Measurements from ENCODE around the gene ZFP64. TPM values are rescaled to one million over a fixed set of nuclear protein-coding genes. Genes with fewer than 3 reads are reported as not detected.
"Not testable (repeated sequence)": the region's sequence is repeated elsewhere in the genome, so short reads cannot be mapped to it uniquely, and the experiment has no call there.

ZFP64 gene
- total RNA-seq, 2 donors from 2014 or later: 11.3 to 12.8 TPM

DNA sequence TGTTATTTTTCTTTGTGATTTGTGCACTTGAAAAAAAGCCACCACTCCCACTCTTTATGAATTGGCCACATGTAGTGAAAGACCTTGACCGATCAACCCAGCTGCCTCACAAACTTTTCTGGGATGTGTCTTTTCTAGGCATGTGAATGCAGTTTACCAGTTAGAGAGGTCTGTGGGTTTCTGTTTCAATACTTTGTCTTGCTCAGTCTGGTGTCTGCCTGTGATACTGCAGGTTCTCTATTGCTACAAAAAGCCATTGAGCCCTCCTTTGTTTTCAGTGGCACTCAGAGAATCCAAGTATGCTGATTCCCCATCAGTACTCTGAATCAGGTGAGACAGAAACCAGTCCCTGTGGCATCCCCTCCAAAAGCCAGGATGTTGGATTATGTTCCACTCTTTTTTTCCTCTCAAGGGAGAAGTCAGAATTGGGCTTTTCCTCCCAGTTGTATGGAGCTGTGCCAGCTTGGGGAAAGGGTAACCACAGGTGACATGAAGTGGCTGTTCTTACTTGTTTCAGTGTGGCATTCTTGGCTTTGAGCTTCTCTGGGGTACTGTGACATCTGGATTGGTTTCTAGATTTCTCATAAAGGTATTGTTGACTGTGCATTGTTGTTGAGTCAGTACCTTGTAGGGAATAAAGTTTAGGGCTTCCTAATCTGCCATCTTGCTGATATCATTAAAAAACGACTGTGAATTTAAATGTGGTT lies 26.3 kb upstream of the ZFP64 start:
- H3K4me1 Mint-ChIP-seq: no peaks in the 10 kb centered on the region
- H3K27me3 Mint-ChIP-seq: peaks cover 7% of the 10 kb centered on the region
- peaks cover 10% of the 10 kb centered on the region for H3K9me3 Mint-ChIP-seq
- H3K4me3 Mint-ChIP-seq: no peak overlapping the region
- H3K36me3 Mint-ChIP-seq (ENCODE audit: low read depth): no peaks in the 10 kb centered on the region
- H3K27ac Mint-ChIP-seq: no peak overlapping the region
- ATAC-seq (replicated peaks): no peak

DNA sequence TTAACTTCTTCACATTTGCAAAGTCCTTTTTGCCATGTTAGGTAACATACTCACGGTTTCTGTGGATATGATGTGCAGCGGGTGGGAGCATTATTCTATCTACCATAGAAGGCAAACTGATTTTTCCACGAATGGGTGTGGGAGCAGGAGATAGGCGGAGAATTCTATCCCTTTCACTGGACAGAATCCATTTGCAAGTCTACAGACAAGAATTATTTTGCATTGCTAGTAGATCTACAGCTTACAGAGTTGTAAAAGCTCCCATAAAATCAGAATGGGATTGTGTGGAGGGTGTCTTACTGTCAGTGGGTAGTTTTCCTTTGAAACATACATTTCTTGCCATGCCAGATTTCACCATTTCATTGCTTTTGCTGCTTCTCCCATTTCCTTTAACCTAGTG lies 22.4 kb upstream of the ZFP64 start:
- Mint-ChIP-seq H3K27ac (no peak overlapping the region), H3K4me3 (no peak overlapping the region), H3K9me3 (peaks cover 6% of the 10 kb centered on the region), H3K36me3 (ENCODE audit: low read depth) (no peaks in the 10 kb centered on the region), H3K4me1 (no peaks in the 10 kb centered on the region), H3K27me3 (peaks cover 11% of the 10 kb centered on the region)
- ATAC-seq (replicated peaks): no peak

DNA sequence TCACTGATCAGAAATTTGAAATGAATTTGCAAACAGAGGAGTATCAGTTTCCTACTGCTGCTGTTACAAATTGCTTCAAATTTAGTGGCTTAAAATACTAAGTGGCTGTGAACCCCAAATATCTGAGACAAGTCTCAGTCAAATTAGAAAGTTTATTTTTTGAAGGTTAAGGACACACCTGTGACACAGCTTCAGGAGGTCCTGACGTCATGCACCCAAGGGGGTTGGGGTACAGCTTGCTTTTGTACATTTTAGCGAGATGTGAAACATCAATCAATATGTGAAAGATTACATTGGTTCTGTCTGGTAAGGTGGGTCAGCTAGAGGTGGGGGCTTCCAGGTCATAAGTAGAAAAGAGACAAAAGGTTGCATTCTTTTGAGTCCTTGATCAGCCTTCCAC lies 21.4 kb upstream of the ZFP64 start:
- ATAC-seq (replicated peaks): no peak
- Mint-ChIP-seq H3K4me1 (no peaks in the 10 kb centered on the region), H3K27me3 (peaks cover 16% of the 10 kb centered on the region), H3K4me3 (no peak overlapping the region), H3K9me3 (peaks cover 6% of the 10 kb centered on the region), H3K27ac (no peak overlapping the region), H3K36me3 (ENCODE audit: low read depth) (no peaks in the 10 kb centered on the region)

DNA sequence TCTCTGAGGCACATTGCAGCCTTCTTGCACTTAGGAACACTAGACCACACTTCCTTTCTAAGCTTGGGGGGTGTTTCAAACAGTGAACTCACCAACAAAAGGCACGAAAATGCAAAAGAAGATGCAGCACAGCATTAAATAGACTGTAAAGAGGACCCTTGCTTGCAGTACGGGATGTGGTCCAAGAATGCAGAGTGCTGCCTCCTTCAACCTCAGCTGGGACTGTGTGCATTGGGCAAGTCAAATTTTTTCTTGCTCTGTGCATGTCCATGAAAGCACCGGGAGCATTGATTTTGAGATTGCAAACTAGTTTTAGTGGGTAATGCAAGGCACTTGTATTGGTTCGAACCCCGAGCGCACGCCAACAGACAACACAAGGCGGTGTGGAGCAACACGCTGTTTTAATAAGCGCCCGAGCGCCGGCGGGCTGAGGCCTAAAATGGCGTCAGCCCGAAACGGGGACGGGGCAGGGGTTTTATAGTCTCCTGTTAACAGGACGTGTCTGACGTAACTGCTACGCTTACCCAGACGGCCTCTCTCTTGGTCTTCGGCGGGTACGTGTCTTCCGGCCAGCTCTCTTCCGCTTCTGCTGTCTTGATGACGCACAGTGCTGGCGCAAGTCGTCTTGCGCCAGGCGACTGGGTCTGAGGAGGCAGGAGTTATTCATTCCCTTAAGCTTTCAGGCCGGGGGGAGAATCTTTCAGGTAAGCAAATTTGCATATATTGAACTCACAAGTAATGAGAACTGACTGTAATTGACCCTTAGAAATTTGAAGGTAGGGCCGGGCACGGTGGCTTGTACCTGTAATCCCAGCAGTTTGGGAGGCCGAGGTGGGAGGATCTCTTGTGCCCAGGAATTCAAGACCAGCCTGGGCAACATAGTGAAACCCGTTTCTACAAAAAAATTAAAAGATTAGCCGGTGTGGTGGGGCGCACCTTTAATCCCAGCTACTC lies 18.7 kb upstream of the ZFP64 start:
- no peaks in the 10 kb centered on the region for H3K4me1 Mint-ChIP-seq
- H3K27me3 Mint-ChIP-seq: peaks cover 16% of the 10 kb centered on the region
- H3K27ac Mint-ChIP-seq: no peak overlapping the region
- no peak overlapping the region for H3K4me3 Mint-ChIP-seq
- ATAC-seq (replicated peaks): no peak
- H3K36me3 Mint-ChIP-seq (ENCODE audit: low read depth): no peaks in the 10 kb centered on the region
- H3K9me3 Mint-ChIP-seq: no peaks in the 10 kb centered on the region

DNA sequence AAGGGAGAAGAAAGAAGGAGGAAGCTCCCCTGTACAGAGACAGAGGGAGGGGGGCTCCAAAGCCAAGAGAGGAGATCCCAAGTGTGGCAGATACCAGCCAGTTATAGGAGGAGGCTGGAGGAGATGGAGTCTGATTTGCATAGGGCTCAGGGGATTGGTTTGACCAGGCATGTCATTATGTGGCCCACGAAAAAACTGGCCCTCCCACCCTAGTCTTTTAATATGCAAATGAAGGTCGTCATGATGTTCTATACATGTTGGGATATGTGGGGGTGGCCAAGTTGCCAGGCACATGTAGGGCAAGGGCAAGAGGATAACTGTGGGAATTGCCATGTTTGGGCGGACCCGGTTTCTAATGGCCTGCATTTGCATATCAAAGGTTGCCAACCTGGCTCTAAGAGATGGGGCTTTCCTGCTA lies 17.6 kb upstream of the ZFP64 start:
- H3K27me3 Mint-ChIP-seq: peaks cover 12% of the 10 kb centered on the region
- H3K9me3 Mint-ChIP-seq: no peaks in the 10 kb centered on the region
- H3K4me1 Mint-ChIP-seq: no peaks in the 10 kb centered on the region
- no peak overlapping the region for H3K27ac Mint-ChIP-seq
- ATAC-seq (replicated peaks): no peak
- H3K36me3 Mint-ChIP-seq (ENCODE audit: low read depth): no peaks in the 10 kb centered on the region
- H3K4me3 Mint-ChIP-seq: no peak overlapping the region

DNA sequence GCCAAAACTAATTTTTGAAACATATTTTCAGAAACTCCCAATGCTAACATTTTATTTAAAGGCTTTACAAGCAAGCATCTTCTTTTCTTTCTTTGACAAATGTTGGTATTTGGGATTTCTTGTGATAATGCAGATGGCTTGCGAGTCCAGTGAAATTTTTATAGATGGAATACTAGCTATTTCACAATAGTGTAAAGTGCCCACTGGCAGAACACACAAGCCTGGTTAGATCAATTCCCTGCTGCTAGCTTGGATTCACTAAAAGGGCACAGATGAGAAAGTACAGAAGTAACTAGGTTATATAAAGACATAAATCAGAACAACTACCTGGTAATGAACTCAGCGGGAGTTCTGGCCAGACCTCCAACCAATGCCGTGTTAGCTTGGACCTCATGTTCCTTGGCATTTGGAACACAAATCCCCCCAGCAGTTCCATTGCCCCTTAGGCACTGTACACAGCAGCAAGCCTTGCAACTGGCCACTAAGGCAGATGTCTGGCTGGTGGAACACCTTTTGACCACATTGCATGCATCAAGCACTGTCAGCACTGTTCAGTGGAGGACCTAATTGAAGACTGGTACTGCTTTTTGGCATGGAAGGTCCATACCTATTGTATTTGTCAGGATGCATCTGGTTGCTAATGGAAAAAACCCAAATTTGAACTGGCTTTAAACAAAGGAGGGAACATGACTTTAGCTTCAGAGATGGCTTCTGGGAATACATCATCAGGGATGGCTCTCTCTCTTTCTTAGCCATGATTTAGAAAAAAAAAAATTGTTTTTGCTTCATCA lies 15.6 kb upstream of the ZFP64 start:
- no peaks in the 10 kb centered on the region for H3K9me3 Mint-ChIP-seq
- H3K27ac Mint-ChIP-seq: no peak overlapping the region
- H3K4me3 Mint-ChIP-seq: no peak overlapping the region
- H3K4me1 Mint-ChIP-seq: no peaks in the 10 kb centered on the region
- peaks cover 9% of the 10 kb centered on the region for H3K27me3 Mint-ChIP-seq
- no peaks in the 10 kb centered on the region for H3K36me3 Mint-ChIP-seq (ENCODE audit: low read depth)
- no peak for ATAC-seq (replicated peaks)

DNA sequence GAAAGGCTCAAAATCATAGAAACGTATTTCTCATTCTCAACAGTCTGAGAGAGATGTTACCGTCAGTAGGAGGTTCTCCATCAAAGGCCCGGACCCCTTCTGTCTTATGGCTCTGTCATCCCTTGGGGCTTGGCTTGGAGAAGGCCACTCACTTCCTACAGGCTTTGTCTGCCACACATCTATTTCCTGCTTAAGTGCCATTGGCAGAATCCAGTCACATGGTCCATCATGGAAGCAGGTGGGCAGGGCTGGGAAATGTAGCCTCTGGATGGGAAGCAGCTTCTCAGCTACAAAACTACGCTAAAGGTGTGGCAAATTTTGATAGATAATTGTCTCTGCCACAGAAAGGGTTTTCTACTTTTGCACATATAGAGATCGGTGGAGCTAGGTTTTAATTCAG lies 12.6 kb upstream of the ZFP64 start:
- no peak for ATAC-seq (replicated peaks)
- H3K9me3 Mint-ChIP-seq: no peaks in the 10 kb centered on the region
- H3K27me3 Mint-ChIP-seq: peaks cover 6% of the 10 kb centered on the region
- H3K27ac Mint-ChIP-seq: no peak overlapping the region
- H3K4me3 Mint-ChIP-seq: no peak overlapping the region
- no peaks in the 10 kb centered on the region for H3K36me3 Mint-ChIP-seq (ENCODE audit: low read depth)
- no peaks in the 10 kb centered on the region for H3K4me1 Mint-ChIP-seq

DNA sequence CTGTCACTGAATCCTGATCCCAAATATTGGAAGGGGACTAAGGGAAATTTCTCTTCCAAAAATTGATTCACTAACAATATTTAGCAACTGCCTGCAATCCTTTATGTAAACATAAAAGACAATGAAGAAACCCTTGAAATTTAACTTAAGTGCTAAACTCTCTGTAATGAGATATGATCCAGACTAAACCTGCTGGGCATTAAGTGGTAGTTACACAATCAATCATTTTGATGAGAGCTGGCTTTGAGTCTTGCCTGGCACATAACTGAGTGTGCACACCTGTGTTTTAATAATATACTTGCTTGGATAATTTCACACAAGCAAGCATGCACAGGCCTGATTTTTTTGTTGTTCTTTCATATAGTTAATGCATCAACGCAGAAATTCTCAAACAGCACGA lies 9.8 kb upstream of the ZFP64 start:
- no peak for ATAC-seq (replicated peaks)
- Mint-ChIP-seq H3K4me3 (no peak overlapping the region), H3K27me3 (no peaks in the 10 kb centered on the region), H3K4me1 (no peaks in the 10 kb centered on the region), H3K36me3 (ENCODE audit: low read depth) (no peaks in the 10 kb centered on the region), H3K9me3 (no peaks in the 10 kb centered on the region), H3K27ac (no peak overlapping the region)

DNA sequence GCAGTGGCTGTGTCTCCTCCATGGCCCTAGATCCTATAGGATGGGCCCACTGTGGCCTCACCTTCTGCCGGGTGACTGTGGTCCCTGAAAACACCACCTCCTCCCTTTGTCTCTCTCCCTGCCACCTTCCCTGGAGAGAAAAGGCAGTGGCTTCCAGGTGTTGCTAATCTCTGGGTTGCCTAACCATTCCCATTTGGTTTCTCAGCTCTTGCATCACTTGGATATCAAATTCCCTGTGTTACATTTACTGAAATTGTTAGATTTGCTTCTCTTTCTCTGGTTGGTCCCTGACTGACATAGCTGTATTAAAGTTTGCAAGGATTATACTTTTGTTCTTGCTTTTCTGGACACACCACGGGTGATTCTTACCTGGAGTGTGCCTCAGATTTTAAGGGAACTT lies 9.3 kb upstream of the ZFP64 start:
- H3K36me3 Mint-ChIP-seq (ENCODE audit: low read depth): no peaks in the 10 kb centered on the region

DNA sequence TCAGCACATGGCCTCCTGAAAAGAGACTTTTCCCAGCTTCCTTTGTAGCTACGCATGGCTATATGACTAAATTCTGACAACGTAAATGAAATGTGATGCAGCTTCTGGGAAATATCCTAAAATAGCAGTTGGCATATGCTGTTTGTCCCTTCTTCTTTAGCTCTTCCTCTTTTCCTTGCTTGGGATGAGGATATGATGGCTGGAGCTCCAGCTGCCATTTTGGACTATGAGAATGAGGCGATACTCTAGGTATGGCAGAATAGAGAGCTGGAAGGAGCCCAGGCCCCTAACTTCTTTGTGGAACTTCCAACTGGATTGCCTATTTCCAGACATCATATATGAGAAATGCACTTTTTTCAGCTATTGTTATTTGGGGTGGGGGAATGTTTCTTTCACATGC lies 5.3 kb upstream of the ZFP64 start:
- Mint-ChIP-seq H3K27me3 (no peaks in the 10 kb centered on the region), H3K4me1 (peaks cover 5% of the 10 kb centered on the region), H3K9me3 (no peaks in the 10 kb centered on the region), H3K36me3 (ENCODE audit: low read depth) (no peaks in the 10 kb centered on the region), H3K4me3 (no peak overlapping the region), H3K27ac (no peak overlapping the region)
- ATAC-seq (replicated peaks): no peak

More for the DNA sequence above, 9.3 kb upstream of the ZFP64 start:
- Mint-ChIP-seq H3K4me3 (no peak overlapping the region), H3K27ac (no peak overlapping the region), H3K27me3 (no peaks in the 10 kb centered on the region), H3K9me3 (no peaks in the 10 kb centered on the region), H3K4me1 (no peaks in the 10 kb centered on the region)
- no peak for ATAC-seq (replicated peaks)

DNA sequence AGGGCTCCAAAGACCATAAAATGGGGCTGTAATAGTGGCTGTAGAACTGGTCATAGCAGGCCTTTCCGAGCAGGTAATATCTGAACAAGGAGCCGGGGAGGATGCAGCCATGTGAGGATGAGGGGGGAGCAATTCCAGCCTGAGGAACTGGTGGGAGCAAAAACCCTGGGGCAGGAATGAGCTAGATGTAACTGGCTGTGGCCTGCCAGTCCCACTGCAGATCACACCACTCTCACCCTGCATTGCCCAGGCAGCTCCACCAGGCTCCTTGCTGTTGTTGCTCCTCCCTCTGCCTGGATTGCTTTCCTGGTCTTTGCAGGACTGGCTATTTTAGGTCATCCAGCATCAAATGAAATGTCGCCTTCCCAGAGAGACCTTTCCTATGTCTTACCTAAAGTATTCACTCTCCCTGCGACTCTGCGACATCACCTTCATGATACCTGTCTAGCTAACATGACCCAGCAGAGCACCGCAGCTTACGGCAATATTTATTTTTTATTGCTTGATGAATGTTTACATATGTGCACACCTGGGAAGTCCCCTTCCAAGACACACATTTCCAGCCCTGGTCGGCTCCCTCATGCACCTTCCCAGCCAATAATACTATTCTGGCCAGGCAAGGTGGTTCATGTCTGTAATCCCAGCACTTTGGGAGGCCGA lies 2.4 kb upstream of the ZFP64 start:
- H3K27ac Mint-ChIP-seq: no peak overlapping the region
- H3K4me1 Mint-ChIP-seq: peaks cover 5% of the 10 kb centered on the region
- H3K36me3 Mint-ChIP-seq (ENCODE audit: low read depth): no peaks in the 10 kb centered on the region
- ATAC-seq (replicated peaks): no peak
- H3K27me3 Mint-ChIP-seq: no peaks in the 10 kb centered on the region
- no peak overlapping the region for H3K4me3 Mint-ChIP-seq
- no peaks in the 10 kb centered on the region for H3K9me3 Mint-ChIP-seq

DNA sequence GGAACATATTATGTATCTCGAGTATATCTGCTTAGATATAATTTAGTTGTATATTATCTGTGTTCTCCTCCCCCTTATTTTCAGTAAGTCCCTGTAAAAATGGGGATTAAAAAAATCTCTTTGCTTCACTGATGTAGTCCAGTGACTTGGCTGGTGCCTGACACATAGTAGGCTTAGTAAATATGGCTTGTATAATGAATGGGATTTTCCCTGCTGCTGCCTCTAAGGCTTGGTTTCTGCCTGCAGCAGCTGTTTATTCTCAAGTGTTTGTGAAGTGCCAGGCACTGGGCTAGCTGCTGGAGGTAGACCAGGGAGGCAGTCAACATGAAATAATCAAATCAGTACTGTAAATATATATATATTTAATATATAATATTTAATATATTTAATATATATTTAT lies 1.6 kb upstream of the ZFP64 start:
- no peak for ATAC-seq (replicated peaks)
- Mint-ChIP-seq H3K36me3 (ENCODE audit: low read depth) (no peaks in the 10 kb centered on the region), H3K4me1 (peaks cover 5% of the 10 kb centered on the region), H3K27me3 (no peaks in the 10 kb centered on the region), H3K4me3 (peak overlapping the region; percentile 93), H3K27ac (peak overlapping the region; percentile 91), H3K9me3 (no peaks in the 10 kb centered on the region)

DNA sequence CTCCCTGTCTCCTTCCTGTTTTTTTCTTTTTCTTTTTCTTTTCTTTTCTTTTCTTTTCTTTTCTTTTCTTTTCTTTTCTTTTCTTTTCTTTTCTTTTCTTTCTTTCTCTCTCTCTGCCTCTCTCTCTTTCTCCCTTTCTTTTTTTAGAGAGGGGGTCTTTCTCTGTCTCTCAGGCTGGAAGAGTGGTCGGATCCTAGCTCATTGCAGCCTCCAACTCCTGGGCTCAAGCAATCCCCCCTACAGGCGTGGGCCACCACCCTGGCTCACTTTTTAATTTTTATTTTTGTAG lies 1.1 kb upstream of the ZFP64 start:
- not testable (repeated sequence) for H3K4me1 Mint-ChIP-seq; H3K9me3 Mint-ChIP-seq; H3K36me3 Mint-ChIP-seq (ENCODE audit: low read depth); H3K27me3 Mint-ChIP-seq; ATAC-seq (replicated peaks)
- Mint-ChIP-seq H3K4me3 (peak overlapping the region; percentile 93), H3K27ac (peak overlapping the region; percentile 91)
